ENCODE measurements around the gene ITGB6. TPM values are rescaled to one million over a fixed set of nuclear protein-coding genes. Genes with fewer than 3 reads are reported as not detected.

Gene ITGB6
- 0.09 TPM in 1 of 2 replicates, not detected in the other for total RNA-seq

GRCh38 chr2:160199683-160200389 is at the start of gene ITGB6:
Gene ITGB6 (minus strand): TSS chr2:160200272. CDS start chr2:160200063, 209 bp downstream.

GRCh38 chr2:160062292-160063005 is 137.6 kb downstream of the ITGB6 start, which contains the start of gene PLA2R1:
Gene PLA2R1 (minus strand): TSS chr2:160062615. CDS start chr2:160062403, 212 bp downstream.

Other genes starting within 250 kb of the ITGB6 start
- 13.6 and 18.1 TPM in 2 replicates for gene PLA2R1, start 137.7 kb downstream of the ITGB6 start, total RNA-seq